Colon (tissue), 2 donors: ENCODE measurements around the gene ROR1.

Source experiments
- FAIRE-seq: peaks from 2 replicates; lab custom pipeline; 2012; peaks lifted over from hg19 to GRCh38; lab: Jason Lieb, UNC
- donor health status: control.
- donor health status: control.

ROR1 gene

GRCh38 chr1:63885899-63886298 lies 112.1 kb downstream of the ROR1 start:
- no peak for FAIRE-seq

GRCh38 chr1:63886340-63886739 lies 112.5 kb downstream of the ROR1 start:
- no peak for FAIRE-seq

GRCh38 chr1:63887809-63888208 lies 114.0 kb downstream of the ROR1 start:
- FAIRE-seq = no peak

- FAIRE-seq = no peak
Measured at GRCh38 chr1:63888984-63889383, 115.2 kb downstream of the ROR1 start.

GRCh38 chr1:63890468-63890867 lies 116.7 kb downstream of the ROR1 start:
- FAIRE-seq = no peak

- FAIRE-seq = no peak
Measured at GRCh38 chr1:63891060-63891690, 117.4 kb downstream of the ROR1 start.

GRCh38 chr1:63892632-63893395 lies 119.0 kb downstream of the ROR1 start:
- no peak for FAIRE-seq

GRCh38 chr1:63893976-63894375 lies 120.2 kb downstream of the ROR1 start:
- FAIRE-seq = no peak

GRCh38 chr1:63894627-63895265 lies 120.9 kb downstream of the ROR1 start:
- FAIRE-seq = no peak

- no peak for FAIRE-seq
Measured at GRCh38 chr1:63896755-63897154, 122.9 kb downstream of the ROR1 start.

- no peak for FAIRE-seq
Measured at GRCh38 chr1:63898428-63899196, 124.8 kb downstream of the ROR1 start.

GRCh38 chr1:63901094-63901493 lies 127.3 kb downstream of the ROR1 start:
- no peak for FAIRE-seq

GRCh38 chr1:63902844-63903589 lies 129.2 kb downstream of the ROR1 start:
- no peak for FAIRE-seq

GRCh38 chr1:63903947-63904610 lies 130.3 kb downstream of the ROR1 start:
- FAIRE-seq = no peak

- FAIRE-seq = no peak
Measured at GRCh38 chr1:63904826-63905225, 131.0 kb downstream of the ROR1 start.

GRCh38 chr1:63906047-63906704 lies 132.4 kb downstream of the ROR1 start:
- FAIRE-seq = no peak

GRCh38 chr1:63907051-63907450 lies 133.2 kb downstream of the ROR1 start:
- no peak for FAIRE-seq

- FAIRE-seq = no peak
Measured at GRCh38 chr1:63908016-63908415, 134.2 kb downstream of the ROR1 start.

- FAIRE-seq = no peak
Measured at GRCh38 chr1:63909526-63909925, 135.7 kb downstream of the ROR1 start.

GRCh38 chr1:63911049-63911448 lies 137.2 kb downstream of the ROR1 start:
- no peak for FAIRE-seq

- no peak for FAIRE-seq
Measured at GRCh38 chr1:63912643-63913042, 138.8 kb downstream of the ROR1 start.
